ENCODE results near the gene MED12L. TPM values are rescaled to one million over a fixed set of nuclear protein-coding genes. Genes with fewer than 3 reads are reported as not detected.
"Not testable (repeated sequence)": the region's sequence is repeated elsewhere in the genome, so short reads cannot be mapped to it uniquely, and the experiment has no call there.

Gene MED12L
- total RNA-seq, 1 experiment from 2014 or later, result not detected

DNA sequence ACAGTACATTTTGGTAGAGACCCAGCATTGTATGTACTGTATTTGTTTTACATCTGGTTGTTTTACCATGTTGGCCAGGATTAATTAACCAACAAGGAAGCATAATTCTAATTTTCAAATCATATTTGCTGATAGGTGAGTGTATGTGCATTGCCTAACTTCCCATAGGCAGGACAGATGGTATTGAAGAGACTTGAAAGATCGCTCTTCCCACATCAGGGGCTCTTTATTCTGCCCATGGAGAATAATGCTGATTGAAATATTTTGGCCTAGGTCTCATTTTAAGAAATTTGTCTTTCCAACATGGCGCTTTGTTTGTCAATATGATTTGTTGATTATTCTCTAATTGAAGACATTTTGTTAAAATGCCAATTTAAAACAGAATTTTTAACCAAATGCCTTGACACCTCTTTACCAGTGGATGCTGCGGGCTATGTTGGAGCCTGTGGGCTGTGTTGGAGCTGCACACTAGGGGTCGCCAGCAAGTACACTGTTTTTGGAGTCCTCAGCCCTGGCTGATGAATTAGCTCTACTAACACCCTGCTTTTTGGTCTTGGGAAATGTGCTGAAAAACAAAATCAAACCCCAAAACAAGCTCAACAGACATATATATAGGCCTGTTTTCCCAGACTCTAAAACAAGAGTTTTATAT lies 293.7 kb downstream of the MED12L start:
- no peak for DNase-seq (ENCODE audit: low spot score)
- in situ Hi-C loops (cut with HindIII; ENCODE audit: low sequenced_read_pairs), result no loop called here

DNA sequence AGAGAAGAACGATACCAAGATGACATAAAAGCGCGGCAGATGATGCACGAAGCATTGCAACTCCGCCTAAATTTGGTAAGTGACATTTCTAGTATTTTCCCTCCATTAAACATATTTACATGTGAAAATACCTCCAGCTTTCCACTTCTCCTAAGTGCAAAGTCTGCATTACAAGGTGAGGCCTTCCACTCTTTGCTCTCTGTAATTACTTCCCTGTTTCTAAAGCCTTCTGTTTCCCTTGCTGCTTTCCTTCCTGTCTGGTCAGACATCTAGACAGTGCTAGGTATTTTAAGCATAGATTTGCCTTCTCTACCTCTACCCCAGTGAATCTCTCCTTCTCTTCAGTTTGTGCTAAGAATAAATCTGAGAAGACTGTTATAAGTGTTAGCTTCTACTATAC lies 297.2 kb downstream of the MED12L start:
- in situ Hi-C loops (cut with HindIII; ENCODE audit: low sequenced_read_pairs), result no loop called here
- no peak for DNase-seq (ENCODE audit: low spot score)

- in situ Hi-C loops (cut with HindIII; ENCODE audit: low sequenced_read_pairs), result no loop called here
- DNase-seq (ENCODE audit: low spot score), result no peak
Measured at GRCh38 chr3:151383111-151383510, 297.6 kb downstream of the MED12L start.

GRCh38 chr3:151383956-151384355 lies 298.5 kb downstream of the MED12L start:
- DNase-seq (ENCODE audit: low spot score), result no peak
- in situ Hi-C loops (cut with HindIII; ENCODE audit: low sequenced_read_pairs), result no loop called here

DNA sequence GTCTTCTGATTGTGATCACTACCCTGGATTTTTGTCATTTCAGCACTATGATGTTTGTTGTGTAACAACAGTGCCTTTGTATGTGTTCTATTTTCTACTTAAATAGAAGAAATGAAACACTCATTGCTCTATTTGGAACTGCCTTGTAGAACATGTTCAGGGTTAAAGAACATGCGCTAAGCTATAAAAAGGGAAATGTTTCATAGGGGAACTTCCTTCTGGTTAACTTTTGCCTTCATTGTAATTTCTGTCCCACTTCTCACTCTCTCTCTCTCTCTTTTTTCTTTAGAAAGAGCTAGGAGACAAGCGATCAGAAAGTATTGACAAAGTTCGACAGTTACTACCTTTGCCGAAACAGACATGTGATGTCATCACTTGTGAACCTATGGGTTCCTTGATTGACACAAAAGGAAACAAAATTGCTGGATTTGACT lies 299.3 kb downstream of the MED12L start, which contains the start of gene P2RY12:
P2RY12 (minus strand) TSS at position 13 of the 434 bp plus-strand sequence. CDS start 45,908 bp downstream, outside the sequence.
- DNase-seq (ENCODE audit: low spot score), result no peak
- in situ Hi-C loops (cut with HindIII; ENCODE audit: low sequenced_read_pairs), result no loop called here

DNA sequence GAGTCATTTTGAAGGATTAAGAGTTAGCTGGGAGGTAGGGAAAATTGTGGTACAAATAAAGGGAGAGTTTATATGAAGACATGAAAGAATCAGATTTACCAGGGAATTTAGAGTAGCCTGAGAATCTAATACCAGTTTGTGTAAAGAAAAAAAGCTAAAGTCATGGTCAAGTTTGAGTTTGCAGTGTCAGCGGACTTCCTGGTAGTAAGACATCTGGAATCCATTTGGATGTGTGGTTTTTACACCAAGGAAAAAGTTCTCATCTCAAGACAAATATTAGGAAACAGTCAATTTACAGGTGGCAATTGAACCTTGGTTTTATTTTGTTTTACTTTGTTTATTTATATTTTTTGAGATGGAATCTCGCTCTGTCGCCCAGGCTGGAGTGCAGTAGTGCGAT lies 300.6 kb downstream of the MED12L start:
- no peak for DNase-seq (ENCODE audit: low spot score)
- in situ Hi-C loops (cut with HindIII; ENCODE audit: low sequenced_read_pairs), result no loop called here

DNA sequence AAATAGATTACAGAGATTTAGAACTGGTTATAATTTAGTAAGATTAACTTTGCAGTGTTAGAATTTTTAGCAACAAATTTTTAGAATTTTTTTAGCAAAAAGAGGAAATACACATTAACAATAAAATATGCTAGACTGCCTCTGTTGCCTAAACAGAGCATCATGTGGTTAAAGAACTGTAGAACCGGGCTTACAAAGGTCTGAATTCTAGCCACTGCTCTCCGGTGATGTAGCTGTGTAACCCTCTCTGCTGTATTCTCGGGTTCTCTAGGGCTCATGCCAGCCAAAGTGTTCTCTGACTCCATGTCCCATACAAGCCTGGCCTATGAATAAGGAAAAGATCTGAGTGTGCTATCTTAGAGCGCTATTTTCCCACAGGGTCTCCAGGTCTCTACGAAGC lies 302.0 kb downstream of the MED12L start:
- in situ Hi-C loops (cut with HindIII; ENCODE audit: low sequenced_read_pairs), result no loop called here
- DNase-seq (ENCODE audit: low spot score), result no peak

- DNase-seq (ENCODE audit: low spot score), result no peak
- in situ Hi-C loops (cut with HindIII; ENCODE audit: low sequenced_read_pairs), result no loop called here
Measured at GRCh38 chr3:151387842-151388241, 302.4 kb downstream of the MED12L start.

DNA sequence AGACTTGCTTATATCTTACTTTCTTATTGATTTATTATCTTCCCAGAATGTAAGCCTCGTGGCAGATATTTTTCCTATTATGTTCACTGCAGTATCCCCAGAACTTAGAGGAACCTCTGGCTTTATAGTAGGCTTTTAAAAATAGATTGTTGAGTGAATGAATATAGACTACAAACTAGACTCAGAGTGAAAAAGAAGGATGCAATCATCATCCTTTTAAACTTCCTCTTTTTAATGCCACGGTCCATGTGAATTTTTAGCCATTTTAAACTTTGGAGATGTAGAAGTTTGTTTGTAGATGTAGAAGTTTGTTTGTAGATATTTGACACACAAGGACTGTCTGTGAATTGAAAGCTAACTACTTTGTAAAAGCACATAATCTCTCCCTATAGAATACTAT lies 306.3 kb downstream of the MED12L start:
- DNase-seq (ENCODE audit: low spot score), result no peak
- in situ Hi-C loops (cut with HindIII; ENCODE audit: low sequenced_read_pairs), result no loop called here

- in situ Hi-C loops (cut with HindIII; ENCODE audit: low sequenced_read_pairs); DNase-seq (ENCODE audit: low spot score): not testable (repeated sequence)
Measured at GRCh38 chr3:151392191-151392590, 306.7 kb downstream of the MED12L start.

- in situ Hi-C loops (cut with HindIII; ENCODE audit: low sequenced_read_pairs), result no loop called here
- DNase-seq (ENCODE audit: low spot score), result no peak
Measured at GRCh38 chr3:151393146-151393830, 307.8 kb downstream of the MED12L start.

GRCh38 chr3:151393941-151394340 lies 308.5 kb downstream of the MED12L start:
- in situ Hi-C loops (cut with HindIII; ENCODE audit: low sequenced_read_pairs), result no loop called here
- no peak for DNase-seq (ENCODE audit: low spot score)

GRCh38 chr3:151394611-151395010 lies 309.1 kb downstream of the MED12L start:
- no peak for DNase-seq (ENCODE audit: low spot score)
- in situ Hi-C loops (cut with HindIII; ENCODE audit: low sequenced_read_pairs), result no loop called here

- DNase-seq (ENCODE audit: low spot score), result no peak
- in situ Hi-C loops (cut with HindIII; ENCODE audit: low sequenced_read_pairs), result no loop called here
Measured at GRCh38 chr3:151395806-151396205, 310.3 kb downstream of the MED12L start.

DNA sequence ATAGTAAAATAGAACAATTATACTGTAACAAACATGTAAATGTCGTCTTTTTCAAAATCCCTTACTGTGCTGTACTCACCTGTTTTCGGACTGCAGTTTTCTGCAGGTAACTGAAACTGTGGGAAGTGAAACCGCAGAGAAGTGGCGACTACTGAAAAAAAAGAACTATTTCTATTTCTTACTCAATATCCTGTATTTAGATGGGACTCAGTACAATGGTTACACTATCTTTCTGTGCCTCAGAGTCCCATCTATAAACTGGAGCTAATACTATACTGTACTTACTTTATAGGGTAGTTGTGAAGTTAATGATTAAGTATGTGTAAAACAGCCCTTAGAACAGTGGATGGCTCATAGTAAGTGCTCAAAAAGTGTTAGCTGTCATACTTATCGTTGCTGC lies 313.4 kb downstream of the MED12L start:
- no peak for DNase-seq (ENCODE audit: low spot score)
- in situ Hi-C loops (cut with HindIII; ENCODE audit: low sequenced_read_pairs), result no loop called here

GRCh38 chr3:151400341-151400740 lies 314.9 kb downstream of the MED12L start:
- no peak for DNase-seq (ENCODE audit: low spot score)
- in situ Hi-C loops (cut with HindIII; ENCODE audit: low sequenced_read_pairs), result no loop called here

- in situ Hi-C loops (cut with HindIII; ENCODE audit: low sequenced_read_pairs), result no loop called here
- DNase-seq (ENCODE audit: low spot score), result no peak
Measured at GRCh38 chr3:151402349-151402748, 316.9 kb downstream of the MED12L start.

GRCh38 chr3:151403246-151403645 lies 317.8 kb downstream of the MED12L start:
- no peak for DNase-seq (ENCODE audit: low spot score)
- in situ Hi-C loops (cut with HindIII; ENCODE audit: low sequenced_read_pairs), result no loop called here

- in situ Hi-C loops (cut with HindIII; ENCODE audit: low sequenced_read_pairs), result no loop called here
Measured at GRCh38 chr3:151404316-151404715, 318.9 kb downstream of the MED12L start.

DNA sequence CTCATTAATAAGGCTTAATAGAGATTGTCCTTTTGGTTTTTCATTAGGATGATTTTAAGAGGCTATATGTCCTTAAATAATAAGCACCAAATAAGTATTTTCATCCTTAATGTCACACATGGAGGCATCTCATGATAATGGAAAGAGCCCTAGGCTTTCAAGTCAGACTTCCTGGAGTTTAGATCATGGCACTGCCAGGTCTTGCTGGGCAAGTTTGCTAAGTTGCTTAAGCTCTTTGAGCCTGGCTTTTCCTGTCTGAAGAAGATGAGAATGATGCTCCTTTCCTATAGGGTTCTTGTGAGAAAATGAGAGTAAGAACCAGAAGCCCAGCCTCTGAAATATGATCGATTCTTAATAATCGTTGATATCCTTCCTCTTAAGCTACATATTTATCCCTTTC lies 322.5 kb downstream of the MED12L start:
- in situ Hi-C loops (cut with HindIII; ENCODE audit: low sequenced_read_pairs), result no loop called here
- no peak for DNase-seq (ENCODE audit: low spot score)

More at GRCh38 chr3:151404316-151404715, 318.9 kb downstream of the MED12L start:
- DNase-seq (ENCODE audit: low spot score), result no peak
